ENCODE measurements around the gene PRKCI. TPM values are rescaled to one million over a fixed set of nuclear protein-coding genes. Genes with fewer than 3 reads are reported as not detected.

PRKCI gene
- total RNA-seq, 1 experiment from 2014 or later = 90.6 TPM

GRCh38 chr3:170322566-170323269 is 100.5 kb downstream of the PRKCI start (continued):
- no peak for TF ChIP-seq PREB (CRISPR knock-in tag; IDR thresholded peaks at IDR 0.05; ENCODE audit: borderline replicate concordance)
- no peak for TF ChIP-seq CTCF (IDR thresholded peaks at IDR 0.05)
- no peak for TF ChIP-seq IRF2 (CRISPR knock-in tag; IDR thresholded peaks at IDR 0.05; ENCODE audit: borderline replicate concordance, low read depth)
- TF ChIP-seq USF1 (CRISPR knock-in tag; IDR thresholded peaks at IDR 0.05) = no peak
- TF ChIP-seq AR (CRISPR knock-in tag; IDR thresholded peaks at IDR 0.05) = no peak
- TF ChIP-seq NFATC4 (CRISPR knock-in tag; IDR thresholded peaks at IDR 0.05) = no peak
- no peak for TF ChIP-seq FOXJ3 (CRISPR knock-in tag; IDR thresholded peaks at IDR 0.05; ENCODE audit: borderline replicate concordance)

GRCh38 chr3:170323331-170323730 is 101.1 kb downstream of the PRKCI start:
- POLR2A ChIA-PET = no interaction called here
- Mint-ChIP-seq H3K4me1 (peaks cover 44% of the 10 kb centered on the region), H3K27ac (no peak overlapping the region), H3K4me3 (no peak overlapping the region), H3K27me3 (ENCODE audit: low read depth) (peaks cover 34% of the 10 kb centered on the region), H3K36me3 (peaks cover 29% of the 10 kb centered on the region), H3K9me3 (peaks cover 28% of the 10 kb centered on the region)
- CTCF ChIA-PET = interaction anchor here (0.7 to 1.0 kb wide), 2 partner anchors 10 to 35 kb away, joined by 3 read pairs; no protein-coding TSS in a partner anchor
- no peak for ATAC-seq
- no peak for DNase-seq (ENCODE audit: low spot score)
- no peak for TF ChIP-seq MYBL2 (CRISPR knock-in tag; IDR thresholded peaks at IDR 0.05)
- TF ChIP-seq ZNF232 (CRISPR knock-in tag; IDR thresholded peaks at IDR 0.05) = no peak
- TF ChIP-seq ELF4 (CRISPR knock-in tag; IDR thresholded peaks at IDR 0.05; ENCODE audit: low read depth) = no peak
- TF ChIP-seq MAX (CRISPR knock-in tag; IDR thresholded peaks at IDR 0.05) = no peak
- TF ChIP-seq ZBTB43 (CRISPR knock-in tag; IDR thresholded peaks at IDR 0.05) = no peak
- TF ChIP-seq CDX4 (CRISPR knock-in tag; IDR thresholded peaks at IDR 0.05; ENCODE audit: borderline replicate concordance) = no peak
- TF ChIP-seq ZNF281 (CRISPR knock-in tag; IDR thresholded peaks at IDR 0.05) = no peak
- no peak for TF ChIP-seq CREM (CRISPR knock-in tag; IDR thresholded peaks at IDR 0.05)
- no peak for TF ChIP-seq ZNF219 (CRISPR knock-in tag; IDR thresholded peaks at IDR 0.05; ENCODE audit: borderline replicate concordance)
- no peak for TF ChIP-seq SOX15 (CRISPR knock-in tag; IDR thresholded peaks at IDR 0.05)
- no peak for TF ChIP-seq ZNF532 (CRISPR knock-in tag; IDR thresholded peaks at IDR 0.05; ENCODE audit: borderline replicate concordance)

All from WTC11 (cell line).